CD4-positive, alpha-beta T cell (primary cell): ENCODE results near the gene TDRD9. TPM values are rescaled to one million over a fixed set of nuclear protein-coding genes. Genes with fewer than 3 reads are reported as not detected.
A peak's percentile ranks its signal among the peaks of the same experiment; 100 is the strongest.

Experiments
- ATAC-seq: fragments of 200-7000 bp; cut with Tn5 transposase; one replicate; pipeline ENCODE4 v1.10.0; 2022; ENCODE audit warnings: mild to moderate bottlenecking; ENCODE audit not compliant: poor library complexity
- CTCF ChIA-PET: fragments of 350-600 bp; sonication (Branson Sonifier 250); formaldehyde crosslinking; loops from one replicate; lab custom pipeline; 2021; ENCODE audit warnings: antibody characterized with exemption, inconsistent platforms; lab: Charles Lee
- POLR2A ChIA-PET: fragments of 350-600 bp; sonication (Branson Sonifier 250); formaldehyde crosslinking; loops from one replicate; lab custom pipeline; 2021; ENCODE audit warnings: antibody characterized with exemption, inconsistent platforms; lab: Charles Lee
- DNase-seq, 14 experiments: peaks; one replicate each; pipeline ENCODE4 v3.0.0-alpha.2; 2013 to 2020; ENCODE audit warnings: mixed read lengths in 2 of 14
- H3K27ac ChIP-seq, 2 donors: one replicate each; pipeline versions ENCODE4 v1.5.1 to v1.7.0; 2013; ENCODE audit warnings: low read length in 2 of 2, low read depth in 1 of 2, mild to moderate bottlenecking in 1 of 2
- H3K27me3 ChIP-seq, 2 experiments: 1 replicate in 1 of 2; 2 replicates in 1 of 2; pipeline versions ENCODE4 v1.6.1 to v1.7.0; 2013; ENCODE audit warnings: low read length in 2 of 2, control low read depth in 1 of 2, mild to moderate bottlenecking in 1 of 2, moderate library complexity in 1 of 2; ENCODE audit not compliant: insufficient read depth in 2 of 2, control insufficient read depth in 1 of 2
- H3K36me3 ChIP-seq: one replicate; pipeline ENCODE4 v1.6.1; 2013; ENCODE audit warnings: low read length, control low read depth; ENCODE audit not compliant: insufficient read depth
- H3K4me1 ChIP-seq: one replicate; pipeline ENCODE4 v1.6.1; 2013; ENCODE audit warnings: low read length, control low read depth; ENCODE audit not compliant: insufficient read depth
- H3K4me3 ChIP-seq: one replicate; pipeline ENCODE4 v1.5.1; 2013; ENCODE audit warnings: mild to moderate bottlenecking, low read length, moderate library complexity
- H3K9me3 ChIP-seq, 2 experiments: 1 replicate in 1 of 2; 2 replicates in 1 of 2; pipeline versions ENCODE4 v1.6.1 to v1.7.0; 2013; ENCODE audit warnings: low read length in 2 of 2, mild to moderate bottlenecking in 2 of 2, control low read depth in 1 of 2, moderate library complexity in 1 of 2; ENCODE audit not compliant: control insufficient read depth in 1 of 2, insufficient read depth in 1 of 2
- H3K27ac Mint-ChIP-seq: one replicate; pipeline ENCODE4 v1.8.0; 2020; ENCODE audit warnings: mixed read lengths
- H3K27me3 Mint-ChIP-seq: one replicate; pipeline ENCODE4 v1.8.0; 2021; ENCODE audit warnings: mixed read lengths
- H3K36me3 Mint-ChIP-seq: one replicate; pipeline ENCODE4 v1.8.0; 2021; ENCODE audit warnings: low read depth, mixed read lengths
- H3K4me1 Mint-ChIP-seq: one replicate; pipeline ENCODE4 v1.8.0; 2021; ENCODE audit warnings: low read depth, mixed read lengths
- H3K4me3 Mint-ChIP-seq: one replicate; pipeline ENCODE4 v1.8.0; 2020; ENCODE audit warnings: mild to moderate bottlenecking, mixed read lengths
- H3K9me3 Mint-ChIP-seq: one replicate; pipeline ENCODE4 v1.8.0; 2020; ENCODE audit warnings: mixed read lengths
- intact Hi-C, 2 experiments: fragments of 100-400 bp; cut with DNase I in 1 of 2; cut with micrococcal nuclease in 1 of 2; formaldehyde crosslinking; loops; one replicate each; pipeline versions ENCODE4 v1.15.1 to v1.9.0; 2023 to 2025; cut with DNase I, micrococcal nuclease
- total RNA-seq, 174 experiments: library from RNA in 2 of 174; stranded (reverse) in 2 of 174; gene quantifications; one replicate each; pipeline ENCODE4 v1.2.3 and lab custom pipeline; 2021 to 2026
- TF ChIP-seq, protein P1 (sequence below): fragments of 200-600 bp; IDR thresholded peaks from one replicate; pipeline ENCODE4 v1.8.0; 2022; ENCODE audit warnings: antibody characterized with exemption, mild to moderate bottlenecking

TDRD9 gene
- total RNA-seq, 2 experiments from 2014 or later = 0.17 to 0.27 TPM

DNA sequence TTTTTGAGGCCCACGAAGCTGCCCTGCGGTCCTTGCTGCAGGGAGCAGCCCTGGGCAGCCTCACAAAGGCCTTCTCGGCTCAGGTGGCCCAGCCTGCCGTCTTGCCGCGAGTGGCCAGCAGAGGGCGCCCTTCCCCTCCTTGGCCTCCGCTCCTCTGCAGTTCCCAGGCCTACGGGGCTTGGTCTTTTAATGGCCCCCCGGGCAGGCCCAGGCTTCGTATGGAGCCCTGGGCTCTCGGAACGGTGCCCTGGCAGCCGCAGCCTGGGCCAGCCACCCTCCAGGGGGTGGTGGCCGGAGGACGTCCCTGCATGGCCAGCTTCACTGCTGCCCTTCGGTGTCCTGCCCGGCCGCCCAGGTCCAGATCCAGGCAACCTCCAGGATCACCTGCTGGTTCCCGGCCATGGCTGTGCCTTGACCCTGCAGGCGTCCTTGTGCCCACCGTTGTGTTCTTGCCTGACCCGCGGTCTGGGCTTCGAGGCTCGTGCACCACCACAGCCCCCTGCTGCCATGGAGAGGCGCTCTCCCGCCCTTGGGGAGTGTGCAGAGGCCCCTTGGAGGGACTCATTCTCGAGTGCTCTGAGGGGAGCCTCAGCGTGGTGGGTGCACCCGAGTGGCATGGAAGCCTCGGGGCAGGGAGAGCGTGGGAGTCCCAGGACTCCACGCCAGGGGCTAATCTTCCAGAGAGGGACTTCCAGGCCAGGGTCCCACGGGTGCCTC is 166.6 kb downstream of the TDRD9 start:
- Histone ChIP-seq H3K4me1 (peaks cover 11% of the 10 kb centered on the region), H3K36me3 (no peaks in the 10 kb centered on the region), H3K9me3 (no peaks in the 10 kb centered on the region), H3K27me3 (no peaks in the 10 kb centered on the region), H3K4me3 (no peak overlapping the region), H3K27ac (no peak overlapping the region)
- DNase-seq = peak; percentile 50 to 83 (median 68)
- Mint-ChIP-seq H3K4me3 (no peak overlapping the region), H3K9me3 (no peaks in the 10 kb centered on the region), H3K27me3 (peaks cover 4% of the 10 kb centered on the region), H3K36me3 (no peaks in the 10 kb centered on the region), H3K4me1 (peaks cover 5% of the 10 kb centered on the region), H3K27ac (no peak overlapping the region)
- TF ChIP-seq, protein P1, sequence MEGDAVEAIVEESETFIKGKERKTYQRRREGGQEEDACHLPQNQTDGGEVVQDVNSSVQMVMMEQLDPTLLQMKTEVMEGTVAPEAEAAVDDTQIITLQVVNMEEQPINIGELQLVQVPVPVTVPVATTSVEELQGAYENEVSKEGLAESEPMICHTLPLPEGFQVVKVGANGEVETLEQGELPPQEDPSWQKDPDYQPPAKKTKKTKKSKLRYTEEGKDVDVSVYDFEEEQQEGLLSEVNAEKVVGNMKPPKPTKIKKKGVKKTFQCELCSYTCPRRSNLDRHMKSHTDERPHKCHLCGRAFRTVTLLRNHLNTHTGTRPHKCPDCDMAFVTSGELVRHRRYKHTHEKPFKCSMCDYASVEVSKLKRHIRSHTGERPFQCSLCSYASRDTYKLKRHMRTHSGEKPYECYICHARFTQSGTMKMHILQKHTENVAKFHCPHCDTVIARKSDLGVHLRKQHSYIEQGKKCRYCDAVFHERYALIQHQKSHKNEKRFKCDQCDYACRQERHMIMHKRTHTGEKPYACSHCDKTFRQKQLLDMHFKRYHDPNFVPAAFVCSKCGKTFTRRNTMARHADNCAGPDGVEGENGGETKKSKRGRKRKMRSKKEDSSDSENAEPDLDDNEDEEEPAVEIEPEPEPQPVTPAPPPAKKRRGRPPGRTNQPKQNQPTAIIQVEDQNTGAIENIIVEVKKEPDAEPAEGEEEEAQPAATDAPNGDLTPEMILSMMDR = peak; percentile 81
- ChIA-PET POLR2A (no interaction called here), CTCF (interaction anchor here (0.5 to 3.1 kb wide), 3 partner anchors 17 to 470 kb away, joined by 4 to 13 read pairs (median 4); no protein-coding TSS in a partner anchor)
- intact Hi-C loops = loop anchor here (5.0 kb wide), 2 partner anchors 467 to 542 kb away; no protein-coding TSS in a partner anchor
- ATAC-seq = peak; percentile 77

DNA sequence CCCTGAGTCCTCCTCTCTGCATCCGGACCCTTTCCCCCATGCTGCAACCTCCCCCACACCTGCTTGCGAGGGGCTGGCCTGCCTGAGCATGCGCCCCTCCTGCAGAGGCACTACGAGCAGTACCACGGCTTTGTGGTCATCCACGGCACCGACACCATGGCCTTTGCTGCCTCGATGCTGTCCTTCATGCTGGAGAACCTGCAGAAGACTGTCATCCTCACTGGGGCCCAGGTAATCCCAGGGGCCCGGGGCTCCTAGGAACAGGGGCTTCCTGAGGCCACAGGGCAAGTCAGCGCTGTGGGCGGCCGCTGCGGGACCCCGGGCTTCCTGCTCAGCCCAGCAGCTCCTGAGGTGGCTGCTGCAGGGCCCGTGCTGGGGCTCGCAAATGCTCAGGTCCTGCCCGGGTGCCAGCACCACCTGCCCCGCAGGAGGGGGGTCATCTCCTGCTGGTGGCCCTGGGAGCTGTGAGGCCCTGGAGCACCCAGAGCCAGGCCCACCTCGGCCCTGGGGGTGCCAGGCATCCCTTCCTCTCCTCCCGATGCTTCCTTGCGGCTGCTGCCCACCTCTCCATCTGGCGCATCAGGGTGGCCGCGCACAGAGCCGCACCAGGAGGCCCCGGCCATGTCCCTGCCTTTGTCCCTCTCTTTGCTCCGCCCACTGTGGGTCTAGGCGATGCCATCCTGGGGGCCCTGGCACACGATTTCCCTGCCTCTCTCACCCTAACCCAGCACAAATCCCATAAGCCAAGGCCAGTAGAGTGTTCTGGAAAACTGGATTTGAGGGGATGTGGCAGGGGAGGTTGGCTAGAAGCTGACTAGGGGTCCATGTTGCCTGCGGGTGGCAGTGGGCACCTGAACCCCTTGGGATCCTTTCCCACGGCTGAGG is 167.4 kb downstream of the TDRD9 start:
- ATAC-seq (no peak), DNase-seq (no peak)
- H3K36me3 Mint-ChIP-seq = no peaks in the 10 kb centered on the region
- H3K27ac ChIP-seq = no peak overlapping the region
- no peak overlapping the region for H3K4me3 ChIP-seq
- H3K4me1 ChIP-seq = peaks cover 11% of the 10 kb centered on the region
- no peaks in the 10 kb centered on the region for H3K9me3 Mint-ChIP-seq
- H3K36me3 ChIP-seq = no peaks in the 10 kb centered on the region
- TF ChIP-seq, protein P1 = no peak
- H3K27ac Mint-ChIP-seq = no peak overlapping the region
- H3K27me3 ChIP-seq = no peaks in the 10 kb centered on the region
- no peak overlapping the region for H3K4me3 Mint-ChIP-seq
- ChIA-PET CTCF (interaction anchor here (0.5 to 3.1 kb wide), 3 partner anchors 18 to 469 kb away, joined by 4 to 13 read pairs (median 4); no protein-coding TSS in a partner anchor), POLR2A (no interaction called here)
- H3K9me3 ChIP-seq = no peaks in the 10 kb centered on the region
- intact Hi-C loops = no loop called here
- H3K27me3 Mint-ChIP-seq = peaks cover 4% of the 10 kb centered on the region
- peaks cover 5% of the 10 kb centered on the region for H3K4me1 Mint-ChIP-seq

DNA sequence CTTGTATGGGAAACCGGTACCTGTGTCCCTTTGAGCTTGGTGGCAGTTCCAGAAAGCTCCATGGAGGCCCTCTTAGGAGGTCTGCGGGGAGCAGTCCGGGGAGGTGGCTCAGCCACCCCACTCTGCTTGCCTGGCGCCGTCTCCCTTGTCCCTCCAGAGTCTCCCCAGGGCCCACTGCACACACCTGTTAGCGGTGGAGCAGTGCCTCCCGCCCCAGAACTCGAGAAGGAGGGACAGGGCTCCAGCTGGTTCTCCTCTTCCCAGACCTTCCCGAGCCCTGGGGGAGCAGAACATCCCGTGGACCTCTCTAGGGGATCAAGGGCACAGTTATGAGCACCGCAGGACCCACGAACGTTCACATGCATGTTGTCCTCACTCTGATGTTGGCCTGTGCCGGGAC is 168.1 kb downstream of the TDRD9 start:
- CTCF ChIA-PET = interaction anchor here (3.1 kb wide), 1 partner anchor 18 kb away, joined by 13 read pairs; no protein-coding TSS in a partner anchor
- H3K4me1 ChIP-seq = peaks cover 11% of the 10 kb centered on the region

More for the DNA sequence above, 168.1 kb downstream of the TDRD9 start:
- TF ChIP-seq, protein P1 = no peak
- no peak overlapping the region for H3K4me3 Mint-ChIP-seq
- ATAC-seq = no peak
- no peaks in the 10 kb centered on the region for H3K9me3 Mint-ChIP-seq
- no peak overlapping the region for H3K27ac ChIP-seq
- no peak overlapping the region for H3K27ac Mint-ChIP-seq
- DNase-seq = no peak
- H3K36me3 Mint-ChIP-seq = no peaks in the 10 kb centered on the region
- POLR2A ChIA-PET = no interaction called here
- H3K4me3 ChIP-seq = no peak overlapping the region
- H3K36me3 ChIP-seq = no peaks in the 10 kb centered on the region
- no peaks in the 10 kb centered on the region for H3K27me3 ChIP-seq
- H3K9me3 ChIP-seq = no peaks in the 10 kb centered on the region
- H3K27me3 Mint-ChIP-seq = peaks cover 4% of the 10 kb centered on the region
- H3K4me1 Mint-ChIP-seq = peaks cover 5% of the 10 kb centered on the region
- intact Hi-C loops = no loop called here
